GM21447 (cell line): ENCODE results near the gene CCDC86.
"Not testable (repeated sequence)": the region's sequence is repeated elsewhere in the genome, so short reads cannot be mapped to it uniquely, and the experiment has no call there.

ENCODE experiments used
- ATAC-seq: cut with Tn5 transposase; IDR thresholded peaks from one replicate; pipeline ENCODE4 v1.9.1; 2021; ENCODE audit not compliant: unreplicated experiment

CCDC86 gene

DNA sequence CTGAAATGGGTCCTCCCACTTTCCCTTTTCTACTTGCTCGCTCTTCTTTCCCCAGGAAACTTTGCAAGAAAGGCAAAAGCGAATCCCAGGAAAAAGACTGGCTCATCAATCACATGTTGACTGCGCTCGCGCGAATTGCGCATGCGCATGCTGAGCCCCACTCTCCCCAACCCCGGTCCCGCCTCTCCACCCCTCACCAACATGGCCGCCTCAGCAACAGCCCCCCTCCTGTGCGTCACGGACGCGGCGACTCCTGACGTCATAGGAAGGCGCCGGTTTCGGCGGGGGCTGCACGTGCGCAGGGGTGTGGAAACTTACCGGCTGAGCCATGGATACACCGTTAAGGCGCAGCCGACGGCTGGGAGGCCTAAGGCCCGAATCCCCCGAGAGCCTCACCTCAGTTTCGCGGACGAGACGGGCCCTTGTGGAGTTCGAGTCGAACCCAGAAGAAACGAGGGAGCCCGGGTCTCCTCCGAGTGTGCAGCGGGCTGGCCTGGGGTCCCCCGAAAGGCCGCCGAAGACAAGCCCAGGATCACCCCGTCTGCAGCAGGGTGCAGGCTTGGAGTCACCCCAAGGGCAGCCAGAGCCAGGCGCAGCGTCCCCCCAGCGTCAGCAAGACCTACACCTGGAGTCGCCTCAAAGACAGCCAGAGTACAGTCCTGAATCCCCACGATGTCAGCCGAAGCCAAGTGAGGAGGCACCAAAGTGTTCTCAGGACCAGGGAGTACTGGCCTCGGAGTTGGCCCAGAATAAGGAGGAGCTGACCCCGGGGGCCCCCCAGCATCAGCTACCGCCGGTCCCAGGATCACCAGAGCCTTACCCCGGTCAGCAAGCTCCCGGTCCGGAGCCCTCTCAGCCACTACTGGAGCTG lies at the start of gene CCDC86:
Gene CCDC86, plus strand, starts transcription at position 317 of the 871 bp plus-strand sequence. Its CDS starts 12 bp downstream, at position 329.
- ATAC-seq, result peak; percentile 76

GRCh38 chr11:60792521-60792920 lies 49.4 kb upstream of the CCDC86 start:
- no peak for ATAC-seq

- ATAC-seq, result no peak
These were observed 46.6 kb upstream of the CCDC86 start for GRCh38 chr11:60795291-60795690.

DNA sequence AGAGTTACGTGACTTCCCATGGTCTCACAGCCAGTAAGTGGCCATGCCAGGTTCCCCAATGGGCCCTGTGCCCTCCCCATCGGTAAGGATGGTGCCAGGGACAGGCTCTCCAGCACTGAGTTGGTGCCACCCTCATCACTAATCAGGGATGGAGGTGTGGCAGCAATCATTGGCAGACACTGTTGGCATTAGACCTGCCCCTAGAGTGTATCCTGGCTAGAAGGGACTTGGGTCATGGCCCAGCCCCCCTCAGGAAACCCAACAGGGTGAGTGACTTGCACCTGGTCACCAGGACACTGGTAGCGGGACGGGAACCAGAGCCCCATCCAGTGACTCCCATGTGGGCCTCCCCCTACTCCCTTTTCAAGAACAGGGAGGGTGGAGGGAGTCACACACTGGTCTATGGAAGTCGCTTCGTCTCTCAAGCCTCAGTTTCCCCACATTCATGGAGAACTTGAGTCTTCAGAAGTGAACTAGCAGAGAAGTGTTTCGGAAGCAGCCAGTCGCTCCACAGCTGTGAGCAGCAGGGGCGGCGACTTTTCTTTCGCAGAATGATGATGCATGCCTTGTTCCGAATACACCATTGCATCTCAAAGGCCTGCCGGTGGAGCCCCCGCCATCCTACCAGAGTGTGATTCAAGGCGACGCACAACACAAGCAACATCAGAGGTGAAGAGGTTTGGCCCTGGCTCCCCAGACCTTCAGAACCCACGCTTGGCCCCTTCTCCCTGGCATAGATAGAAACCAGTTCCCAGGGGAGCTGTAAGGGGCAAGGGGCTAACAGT lies 43.9 kb upstream of the CCDC86 start:
- ATAC-seq, result no peak

DNA sequence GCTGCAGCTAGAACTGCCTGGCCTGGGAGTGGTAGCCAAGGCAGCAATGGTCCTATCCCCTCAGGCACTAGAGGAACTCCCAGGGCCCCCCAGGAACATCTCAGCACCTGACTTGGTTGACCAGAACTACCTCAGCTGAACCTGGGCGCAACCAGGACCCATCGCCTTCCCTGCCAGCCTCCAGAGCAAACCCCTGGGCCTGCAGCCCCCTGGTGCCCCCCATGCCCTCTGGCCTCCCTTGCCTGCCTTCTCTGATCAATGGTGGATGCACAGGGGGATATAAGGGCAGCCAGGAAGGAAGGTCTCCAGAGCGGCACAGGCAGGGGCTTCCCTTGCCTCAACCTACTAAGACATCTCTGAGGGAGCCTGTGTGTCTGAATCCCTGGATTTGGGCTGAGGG lies 43.3 kb upstream of the CCDC86 start:
- no peak for ATAC-seq

DNA sequence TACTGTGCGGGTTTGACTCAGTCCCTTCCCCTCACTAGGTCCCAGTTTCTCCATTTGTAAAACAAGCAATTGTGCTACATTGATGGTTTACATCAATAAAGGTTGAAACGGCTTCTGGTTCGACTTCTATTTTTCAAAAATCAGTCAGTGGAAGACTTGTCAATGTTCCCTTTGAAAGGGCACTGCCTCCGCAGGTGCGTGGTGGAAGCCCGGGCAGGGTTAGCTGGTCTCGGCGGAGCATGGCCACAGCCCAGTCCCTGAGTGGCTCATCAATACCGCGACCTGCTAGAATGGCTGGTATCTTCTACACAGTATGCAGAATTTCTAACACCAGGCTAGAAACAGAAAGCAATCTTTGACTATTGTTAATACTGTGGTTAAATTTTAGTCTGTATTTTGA lies 40.7 kb upstream of the CCDC86 start:
- no peak for ATAC-seq

- ATAC-seq, result no peak
These were observed 38.5 kb upstream of the CCDC86 start for GRCh38 chr11:60803273-60803936.

GRCh38 chr11:60809249-60809648 lies 32.7 kb upstream of the CCDC86 start:
- no peak for ATAC-seq

DNA sequence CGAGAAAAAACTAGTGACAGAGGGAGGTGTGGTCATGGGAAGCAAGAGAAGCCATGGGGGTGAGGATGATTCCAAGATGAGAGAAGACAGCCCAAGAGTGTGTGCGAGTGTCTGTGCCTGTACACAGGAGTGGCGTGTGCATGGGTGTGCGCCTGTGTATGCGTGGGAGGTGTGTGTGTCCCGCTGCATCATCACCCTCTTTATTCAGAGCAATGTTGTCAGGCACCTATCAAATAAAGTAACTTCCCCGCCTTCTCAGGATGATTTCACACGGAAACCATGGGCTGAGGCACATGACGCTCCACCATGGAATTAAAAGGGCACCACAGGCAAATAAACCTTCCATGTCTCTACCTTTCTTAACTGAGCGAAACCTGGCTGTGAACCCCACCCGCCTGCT lies 32.2 kb upstream of the CCDC86 start:
- no peak for ATAC-seq

DNA sequence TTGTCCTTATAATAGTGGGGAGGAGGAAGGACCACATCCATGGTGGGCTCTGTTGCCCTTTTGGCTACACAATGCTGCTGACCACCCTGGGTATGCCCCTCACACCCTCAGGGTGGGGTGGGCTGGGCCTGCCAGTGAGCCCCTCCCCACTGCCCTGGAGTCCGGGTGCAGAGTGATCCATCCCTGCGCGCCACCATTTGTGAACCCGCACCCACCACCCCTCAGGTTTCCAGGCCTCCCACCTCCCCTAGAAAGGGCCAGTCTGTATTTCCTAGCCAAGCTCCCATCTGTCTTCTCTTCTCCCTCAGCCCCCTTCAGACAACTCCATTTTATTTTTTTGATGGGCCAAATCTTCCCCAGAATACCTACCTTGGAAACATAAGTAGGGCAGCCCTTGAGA lies 31.8 kb upstream of the CCDC86 start:
- ATAC-seq, result no peak

GRCh38 chr11:60810569-60810968 lies 31.3 kb upstream of the CCDC86 start:
- ATAC-seq, result no peak

DNA sequence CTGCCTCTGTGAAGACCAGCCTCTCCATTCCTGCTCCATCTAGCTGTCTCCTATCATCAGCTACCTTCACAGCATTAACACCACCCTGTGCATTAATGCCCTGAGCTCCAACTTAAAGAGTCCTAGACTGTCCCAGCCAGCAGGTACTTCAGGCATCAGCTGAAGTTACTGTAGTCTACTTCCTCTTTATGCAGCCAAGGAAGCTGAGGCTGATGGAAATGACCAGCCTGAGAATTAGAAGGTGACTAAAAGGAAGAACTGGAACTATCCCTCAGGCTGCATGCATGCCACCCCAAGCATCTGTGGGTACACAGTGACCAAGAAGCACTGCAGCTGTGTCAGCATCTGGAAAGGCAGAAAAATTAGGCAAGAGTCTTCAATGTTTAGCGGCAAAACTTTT lies 28.6 kb upstream of the CCDC86 start:
- ATAC-seq, result no peak

GRCh38 chr11:60814112-60814511 lies 27.8 kb upstream of the CCDC86 start:
- ATAC-seq, result no peak

DNA sequence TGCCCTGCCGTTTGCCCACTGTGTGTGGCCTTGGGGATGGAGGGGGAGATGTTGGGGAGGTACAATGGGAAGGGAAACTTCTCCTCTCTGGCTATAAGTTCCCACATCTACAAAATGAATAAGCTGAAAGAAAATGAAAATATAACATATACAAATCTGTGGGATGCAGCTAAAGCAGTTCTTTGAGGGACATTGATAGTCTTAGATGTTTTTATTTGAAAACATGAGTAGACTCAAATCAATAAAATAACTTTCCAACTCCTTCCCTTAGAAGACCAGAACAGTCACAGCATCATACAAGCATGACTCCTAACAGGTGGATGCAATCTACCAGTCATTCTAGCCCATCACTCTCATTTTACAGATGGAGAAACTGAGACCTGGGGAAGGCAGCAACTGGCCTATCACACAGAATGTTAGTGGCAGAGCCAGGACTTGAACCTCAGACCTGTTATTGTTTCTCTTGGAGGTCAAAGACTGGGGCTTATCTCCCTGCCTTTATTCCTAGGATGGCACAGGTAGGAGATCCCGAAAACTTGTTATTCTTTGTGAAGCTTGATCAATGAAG lies 25.2 kb upstream of the CCDC86 start:
- no peak for ATAC-seq

DNA sequence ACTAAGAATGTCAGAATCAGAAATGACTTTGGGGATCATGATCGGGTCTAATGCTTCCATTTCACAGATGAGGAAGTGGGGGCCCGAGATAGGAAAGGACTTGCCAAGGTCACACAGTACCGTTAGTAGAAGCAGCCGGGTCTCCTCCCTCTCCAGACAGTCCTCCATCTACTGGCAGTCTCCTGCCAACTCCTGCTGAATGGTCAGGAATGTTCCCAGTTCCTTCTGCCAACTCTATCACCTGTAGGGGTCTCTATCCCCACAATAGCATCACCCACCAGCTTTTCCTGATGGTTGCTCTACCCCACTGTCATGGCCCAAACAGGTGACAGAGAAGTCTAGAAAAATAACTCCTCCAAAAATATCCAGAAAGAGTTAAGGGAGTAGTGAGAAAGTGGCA lies 23.9 kb upstream of the CCDC86 start:
- no peak for ATAC-seq

DNA sequence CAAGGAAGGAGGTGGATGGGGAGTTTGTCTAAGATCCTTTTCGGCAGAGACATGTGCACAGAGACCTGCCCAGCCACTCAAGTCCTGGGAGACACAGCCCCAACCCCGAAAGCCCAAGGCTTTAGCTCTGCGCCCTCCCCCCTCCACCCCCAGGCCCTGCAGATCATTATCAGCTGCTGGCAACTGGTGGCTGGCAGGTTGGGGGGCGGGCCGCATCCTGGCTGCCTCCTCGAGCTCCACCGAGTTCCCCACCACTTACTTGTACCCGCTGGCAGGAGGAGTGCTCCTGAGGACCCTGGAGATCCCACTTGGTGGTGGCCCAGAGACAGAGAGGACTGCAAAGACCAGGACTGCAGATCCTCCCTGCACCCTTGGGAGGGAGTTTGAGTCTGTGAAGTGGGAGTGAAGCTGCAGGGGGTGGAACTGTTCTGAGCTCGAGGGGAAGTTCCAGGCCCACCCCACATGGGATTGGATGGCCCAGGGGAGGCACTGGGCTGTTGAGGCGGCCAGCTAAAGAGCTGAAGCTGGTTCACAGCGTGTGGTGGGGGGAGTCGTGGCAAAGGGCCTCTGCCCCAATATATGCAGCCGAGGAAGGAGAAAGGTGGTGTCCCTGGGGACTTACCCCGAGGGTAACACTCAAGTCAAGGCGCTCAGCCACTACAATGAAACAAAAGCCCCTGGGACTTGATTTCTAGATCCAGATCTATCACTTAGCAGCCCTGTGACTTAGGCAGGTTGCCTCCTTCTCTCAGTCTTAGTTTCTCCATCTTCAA lies 19.9 kb upstream of the CCDC86 start:
- no peak for ATAC-seq

- not testable (repeated sequence) for ATAC-seq
These were observed 18.1 kb upstream of the CCDC86 start for GRCh38 chr11:60823745-60824306.

GRCh38 chr11:60825118-60825517 lies 16.8 kb upstream of the CCDC86 start:
- no peak for ATAC-seq

- no peak for ATAC-seq
These were observed 16.1 kb upstream of the CCDC86 start for GRCh38 chr11:60825790-60826189.

DNA sequence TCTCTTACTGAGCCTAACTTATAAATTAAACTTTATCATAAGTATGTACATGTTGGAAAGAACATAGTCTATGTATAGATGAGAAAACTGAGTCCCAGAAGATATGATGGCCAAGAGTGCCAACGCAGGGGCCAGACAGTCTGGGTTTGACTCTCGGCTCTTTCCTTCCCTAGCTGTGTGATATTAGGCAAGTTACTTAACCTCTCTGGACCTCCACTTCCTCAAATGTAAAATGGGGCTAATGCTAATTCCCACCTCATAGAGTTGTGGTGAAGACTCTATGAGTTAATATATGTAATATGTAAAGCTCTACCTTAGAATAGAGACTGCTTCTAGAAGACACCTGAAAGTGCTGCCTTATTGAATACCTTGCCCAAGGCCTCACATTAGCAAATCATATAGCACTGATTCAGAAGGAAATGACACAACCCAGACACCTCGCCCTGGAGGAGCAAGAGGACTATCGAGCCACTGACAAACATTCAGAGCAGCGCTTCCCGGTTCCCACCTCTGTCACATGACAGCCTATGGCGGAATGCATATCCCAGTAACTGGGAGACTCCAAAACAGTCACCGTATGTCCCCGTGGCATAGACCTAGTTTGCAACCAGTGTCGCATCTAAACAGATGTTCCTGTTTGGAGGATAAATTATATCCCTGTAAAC lies 11.3 kb upstream of the CCDC86 start:
- no peak for ATAC-seq
